Measurements from ENCODE around the gene ZNF24.

ZNF24 gene

GRCh38 chr18:35289293-35289692 is 54.9 kb downstream of the ZNF24 start:
- Histone ChIP-seq H3K4me1 (ENCODE audit: control insufficient read depth, insufficient read depth, low read length) (no peaks in the 10 kb centered on the region), H3K9me3 (ENCODE audit: control insufficient read depth, insufficient read depth, low read length) (peaks cover 6% of the 10 kb centered on the region), H3K4me3 (ENCODE audit: low read depth, low read length) (peak overlapping the region; percentile 99), H3K27me3 (ENCODE audit: control insufficient read depth, insufficient read depth, low read length) (no peaks in the 10 kb centered on the region), H3K9ac (ENCODE audit: low read depth, low read length) (peak overlapping the region; percentile 84), H3K36me3 (ENCODE audit: control insufficient read depth, insufficient read depth, low read length) (peaks cover 6% of the 10 kb centered on the region)

DNA sequence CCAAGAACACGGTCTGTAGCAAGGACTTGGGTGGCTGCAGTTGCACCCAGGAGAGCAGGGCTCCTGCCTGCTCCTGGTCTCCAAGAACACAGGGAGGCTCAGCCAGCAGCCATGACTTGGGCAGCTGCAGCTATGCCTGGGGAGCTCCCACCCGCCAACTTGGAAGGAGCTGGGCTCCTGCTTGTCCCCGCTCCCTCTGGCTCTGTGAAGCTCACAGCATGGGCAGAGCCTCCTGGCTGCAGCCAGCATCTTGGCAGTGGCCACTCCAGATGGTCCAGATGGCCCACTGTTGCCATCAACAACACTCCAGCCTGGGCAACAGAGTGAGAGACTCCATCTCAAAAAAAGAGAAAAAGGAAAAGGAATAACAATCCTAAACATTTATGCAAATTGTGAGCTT is 59.4 kb downstream of the ZNF24 start:
- H3K9ac ChIP-seq (ENCODE audit: low read depth, low read length) = no peak overlapping the region
- peaks cover 17% of the 10 kb centered on the region for H3K36me3 ChIP-seq (ENCODE audit: control insufficient read depth, insufficient read depth, low read length)
- no peaks in the 10 kb centered on the region for H3K27me3 ChIP-seq (ENCODE audit: control insufficient read depth, insufficient read depth, low read length)
- peaks cover 12% of the 10 kb centered on the region for H3K9me3 ChIP-seq (ENCODE audit: control insufficient read depth, insufficient read depth, low read length)
- H3K4me1 ChIP-seq (ENCODE audit: control insufficient read depth, insufficient read depth, low read length) = no peaks in the 10 kb centered on the region
- H3K4me3 ChIP-seq (ENCODE audit: low read depth, low read length) = no peak overlapping the region

DNA sequence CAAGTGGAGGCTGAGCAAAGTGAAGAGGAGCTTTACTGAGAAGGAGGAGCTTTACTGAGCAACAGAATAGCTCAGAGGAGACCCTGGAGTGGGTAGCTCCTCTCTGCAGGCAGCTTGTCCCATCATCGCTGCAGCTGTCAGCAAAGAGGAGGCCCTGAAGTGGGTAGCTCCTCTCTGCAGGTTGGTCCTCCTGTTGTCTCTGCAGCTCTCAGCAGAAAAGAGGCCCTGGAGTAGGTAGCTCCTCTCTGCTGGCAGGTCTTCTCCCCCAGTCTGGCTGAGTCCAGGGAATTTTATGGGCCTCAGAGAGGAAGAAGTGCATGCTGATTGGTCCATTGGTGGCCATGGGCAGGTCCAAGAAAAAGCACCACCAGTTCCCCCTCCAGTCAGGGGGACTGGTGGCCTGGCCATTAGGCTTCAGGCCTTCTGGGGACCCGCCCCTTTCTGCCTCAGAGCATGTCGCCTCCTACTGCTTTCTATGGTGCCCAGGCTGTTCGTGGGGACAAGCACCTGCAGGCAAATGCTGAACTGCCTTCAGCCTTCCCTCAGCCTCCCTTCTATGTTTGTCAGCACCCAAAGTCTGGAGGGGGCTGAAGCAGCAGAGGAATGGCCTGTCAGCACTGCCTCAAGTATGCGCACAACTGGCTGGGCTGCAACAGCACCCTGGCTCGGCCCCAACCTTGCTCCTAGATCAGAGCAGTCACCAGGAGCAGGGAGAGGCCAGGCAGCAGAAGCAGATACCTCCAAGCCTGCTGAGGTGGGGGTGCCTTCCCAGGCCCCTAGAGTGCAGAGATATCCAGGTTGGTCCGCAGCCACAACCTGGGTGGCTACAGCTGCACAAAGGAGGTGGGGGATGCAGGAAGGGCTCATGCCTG is 60.1 kb downstream of the ZNF24 start:
- Histone ChIP-seq H3K4me3 (ENCODE audit: low read depth, low read length) (no peak overlapping the region), H3K4me1 (ENCODE audit: control insufficient read depth, insufficient read depth, low read length) (no peaks in the 10 kb centered on the region), H3K9me3 (ENCODE audit: control insufficient read depth, insufficient read depth, low read length) (peaks cover 14% of the 10 kb centered on the region), H3K9ac (ENCODE audit: low read depth, low read length) (no peak overlapping the region), H3K36me3 (ENCODE audit: control insufficient read depth, insufficient read depth, low read length) (peaks cover 17% of the 10 kb centered on the region), H3K27me3 (ENCODE audit: control insufficient read depth, insufficient read depth, low read length) (no peaks in the 10 kb centered on the region)

DNA sequence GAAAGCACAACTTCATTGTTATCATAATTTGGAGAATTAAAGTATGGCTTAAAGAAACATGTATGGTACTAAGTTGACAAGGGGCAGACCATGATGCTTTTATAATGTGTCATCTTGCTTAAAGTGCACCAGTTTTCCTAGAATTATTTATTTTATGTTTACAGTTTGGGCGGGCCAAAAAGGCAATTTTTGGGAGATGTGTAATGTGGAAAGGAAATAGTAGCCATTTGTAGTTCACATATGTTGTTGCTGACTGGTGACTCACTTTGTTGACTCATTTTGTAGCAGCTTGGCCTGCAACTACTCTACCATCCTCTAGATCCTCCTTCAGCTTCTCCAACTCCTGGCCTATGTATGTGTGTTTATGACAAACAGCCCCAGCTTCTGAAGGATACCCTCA is 61.9 kb downstream of the ZNF24 start:
- Histone ChIP-seq H3K9me3 (ENCODE audit: control insufficient read depth, insufficient read depth, low read length) (peaks cover 16% of the 10 kb centered on the region), H3K9ac (ENCODE audit: low read depth, low read length) (no peak overlapping the region), H3K36me3 (ENCODE audit: control insufficient read depth, insufficient read depth, low read length) (peaks cover 17% of the 10 kb centered on the region), H3K4me3 (ENCODE audit: low read depth, low read length) (no peak overlapping the region), H3K27me3 (ENCODE audit: control insufficient read depth, insufficient read depth, low read length) (no peaks in the 10 kb centered on the region), H3K4me1 (ENCODE audit: control insufficient read depth, insufficient read depth, low read length) (no peaks in the 10 kb centered on the region)
